NCI-H1417 treated with DMSO at 0.1 percent for 48 hours (cell line): ENCODE measurements around the gene TRMT2A.

ENCODE experiments used
- DNase-seq: peaks from one replicate; lab custom pipeline; 2025; lab: John Stamatoyannopoulos, UW

The TRMT2A gene

GRCh38 chr22:20102203-20102780, 14.7 kb downstream of the TRMT2A start:
- no peak for DNase-seq

- no peak for DNase-seq
These were observed 15.4 kb downstream of the TRMT2A start for GRCh38 chr22:20101638-20102037.

- no peak for DNase-seq
These were observed 17.8 kb downstream of the TRMT2A start for GRCh38 chr22:20099099-20099711.

GRCh38 chr22:20096574-20097420, 20.2 kb downstream of the TRMT2A start:
- DNase-seq, result no peak

GRCh38 chr22:20095521-20095920, 21.5 kb downstream of the TRMT2A start:
- no peak for DNase-seq

GRCh38 chr22:20094197-20094807, 22.7 kb downstream of the TRMT2A start:
- DNase-seq, result no peak

GRCh38 chr22:20093418-20094196, 23.4 kb downstream of the TRMT2A start:
- DNase-seq, result no peak

- no peak for DNase-seq
These were observed 24.6 kb downstream of the TRMT2A start for GRCh38 chr22:20092477-20092854.

- no peak for DNase-seq
These were observed 25.1 kb downstream of the TRMT2A start for GRCh38 chr22:20091690-20092476.

GRCh38 chr22:20090730-20091240, 26.2 kb downstream of the TRMT2A start:
- DNase-seq, result no peak

GRCh38 chr22:20089977-20090729, 26.9 kb downstream of the TRMT2A start:
- DNase-seq, result no peak

GRCh38 chr22:20089226-20089976, 27.6 kb downstream of the TRMT2A start:
- DNase-seq, result no peak

- DNase-seq, result no peak
These were observed 28.8 kb downstream of the TRMT2A start for GRCh38 chr22:20088263-20088648.

- no peak for DNase-seq
These were observed 29.4 kb downstream of the TRMT2A start for GRCh38 chr22:20087319-20088262.

GRCh38 chr22:20086763-20087162, 30.3 kb downstream of the TRMT2A start:
- DNase-seq, result no peak

- no peak for DNase-seq
These were observed 30.9 kb downstream of the TRMT2A start for GRCh38 chr22:20086101-20086599.

- DNase-seq, result no peak
These were observed 31.4 kb downstream of the TRMT2A start for GRCh38 chr22:20085651-20086050.
